Body of pancreas (tissue), 4 donors: ENCODE data around the gene TBCE. TPM values are rescaled to one million over a fixed set of nuclear protein-coding genes. Genes with fewer than 3 reads are reported as not detected.
"Not testable (repeated sequence)": the region's sequence is repeated elsewhere in the genome, so short reads cannot be mapped to it uniquely, and the experiment has no call there.

ENCODE experiments used
- ATAC-seq: fragments of 150-250 bp; one replicate; pipeline ENCODE4 v1.9.1; 2016
- DNase-seq, 4 donors: peaks; one replicate each; pipeline ENCODE4 v3.0.0-alpha.2; 2019
- H3K27ac ChIP-seq, 4 donors: fragments of 200-600 bp; sonication (generic); 1 replicate in 3 of 4; 2 replicates in 1 of 4; pipeline versions ENCODE4 v1.5.1 to v1.6.1; 2016 to 2019; ENCODE audit warnings: mild to moderate bottlenecking in 1 of 4, mixed read lengths in 1 of 4, moderate library complexity in 1 of 4
- H3K27me3 ChIP-seq, 2 donors: fragments of 200-600 bp; sonication (generic); one replicate each; pipeline ENCODE4 v1.6.0; 2016; ENCODE audit warnings: mild to moderate bottlenecking in 1 of 2
- H3K36me3 ChIP-seq, 2 donors: fragments of 200-600 bp; sonication (generic); replicated peaks in 1 of 2; 2 replicates each; pipeline ENCODE4 v1.5.1; 2016; ENCODE audit warnings: low read depth in 2 of 2; ENCODE audit not compliant: insufficient read depth in 1 of 2
- H3K4me1 ChIP-seq: fragments of 200-600 bp; sonication (generic); one replicate; pipeline ENCODE4 v1.6.0; 2016
- H3K4me3 ChIP-seq, 2 donors: fragments of 200-600 bp; sonication (generic); 1 replicate in 1 of 2; 2 replicates in 1 of 2; pipeline ENCODE4 v1.5.1; 2016 to 2019
- H3K9me3 ChIP-seq, 3 donors: fragments of 200-600 bp; sonication (generic); 1 replicate in 2 of 3; 2 replicates in 1 of 3; pipeline ENCODE4 v1.5.1; 2016
- POLR2A ChIP-seq, 3 donors: fragments of 450-650 bp; IDR thresholded peaks; one replicate each; pipeline ENCODE4 v1.6.1; 2016; ENCODE audit warnings: antibody characterized with exemption in 3 of 3, mild to moderate bottlenecking in 2 of 3
- WGBS, 2 donors: methylation state at CpG; one replicate each; pipeline ENCODE4 v1.1.5; 2017; 5-methylcytosine and 5-hydroxymethylcytosine counted together
- intact Hi-C: fragments of 100-400 bp; cut with DNase I; formaldehyde crosslinking; loops from one replicate; pipeline ENCODE4 v1.15.1; 2023
- total RNA-seq, 2 donors: library from RNA; depleted of rRNA; stranded (reverse); fragments of >200 nt; gene quantifications; one replicate each; pipeline ENCODE4 v1.1.0, GENCODE V29; 2016
- TF ChIP-seq, protein P1 (sequence below), 7 experiments: fragments of 450-650 bp in 4 of 7; fragments of 200-600 bp in 3 of 7; sonication (generic) in 3 of 7; IDR thresholded peaks; one replicate each; pipeline ENCODE4 v1.5.1; 2016 to 2019; ENCODE audit warnings: antibody characterized with exemption in 7 of 7

TBCE gene
- total RNA-seq, 2 donors from 2014 or later, result 15.0 to 22.1 TPM

DNA sequence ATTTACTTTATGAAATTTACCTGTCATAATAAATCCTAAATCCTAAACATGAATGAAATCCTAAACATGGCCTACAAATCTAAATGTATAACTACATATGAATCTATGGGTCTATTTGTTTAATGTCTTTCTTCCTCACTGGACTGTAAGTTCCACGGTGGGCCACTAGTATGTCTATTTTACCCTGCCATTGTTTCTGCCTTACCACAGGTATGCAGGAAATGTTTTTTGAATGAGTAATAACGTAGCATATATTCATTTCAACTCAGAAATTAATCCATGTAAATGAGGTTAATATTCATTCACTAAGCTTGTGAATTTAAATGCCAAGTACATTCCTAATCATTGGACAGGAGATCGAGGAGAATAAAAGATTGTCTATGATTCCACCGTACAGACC lies 101.7 kb downstream of the TBCE start:
- DNase-seq (no peak), ATAC-seq (no peak)
- whole genome bisulfite sequencing, 2 donors, result 86 to 92% methylated on average over 4 of the region's 4 CpGs
- no peaks in the 10 kb centered on the region for H3K4me1 ChIP-seq
- H3K36me3 ChIP-seq, result peaks cover 0 to 19% of the 10 kb centered on the region in 2 donors
- no peaks in the 10 kb centered on the region for H3K9me3 ChIP-seq
- no peak for TF ChIP-seq POLR2A (IDR thresholded peaks at IDR 0.05)
- TF ChIP-seq, protein P1, sequence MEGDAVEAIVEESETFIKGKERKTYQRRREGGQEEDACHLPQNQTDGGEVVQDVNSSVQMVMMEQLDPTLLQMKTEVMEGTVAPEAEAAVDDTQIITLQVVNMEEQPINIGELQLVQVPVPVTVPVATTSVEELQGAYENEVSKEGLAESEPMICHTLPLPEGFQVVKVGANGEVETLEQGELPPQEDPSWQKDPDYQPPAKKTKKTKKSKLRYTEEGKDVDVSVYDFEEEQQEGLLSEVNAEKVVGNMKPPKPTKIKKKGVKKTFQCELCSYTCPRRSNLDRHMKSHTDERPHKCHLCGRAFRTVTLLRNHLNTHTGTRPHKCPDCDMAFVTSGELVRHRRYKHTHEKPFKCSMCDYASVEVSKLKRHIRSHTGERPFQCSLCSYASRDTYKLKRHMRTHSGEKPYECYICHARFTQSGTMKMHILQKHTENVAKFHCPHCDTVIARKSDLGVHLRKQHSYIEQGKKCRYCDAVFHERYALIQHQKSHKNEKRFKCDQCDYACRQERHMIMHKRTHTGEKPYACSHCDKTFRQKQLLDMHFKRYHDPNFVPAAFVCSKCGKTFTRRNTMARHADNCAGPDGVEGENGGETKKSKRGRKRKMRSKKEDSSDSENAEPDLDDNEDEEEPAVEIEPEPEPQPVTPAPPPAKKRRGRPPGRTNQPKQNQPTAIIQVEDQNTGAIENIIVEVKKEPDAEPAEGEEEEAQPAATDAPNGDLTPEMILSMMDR (IDR thresholded peaks at IDR 0.05), result no peak
- intact Hi-C loops, result no loop called here
- H3K4me3 ChIP-seq, result no peak overlapping the region
- H3K27ac ChIP-seq, result no peak overlapping the region
- no peaks in the 10 kb centered on the region for H3K27me3 ChIP-seq

DNA sequence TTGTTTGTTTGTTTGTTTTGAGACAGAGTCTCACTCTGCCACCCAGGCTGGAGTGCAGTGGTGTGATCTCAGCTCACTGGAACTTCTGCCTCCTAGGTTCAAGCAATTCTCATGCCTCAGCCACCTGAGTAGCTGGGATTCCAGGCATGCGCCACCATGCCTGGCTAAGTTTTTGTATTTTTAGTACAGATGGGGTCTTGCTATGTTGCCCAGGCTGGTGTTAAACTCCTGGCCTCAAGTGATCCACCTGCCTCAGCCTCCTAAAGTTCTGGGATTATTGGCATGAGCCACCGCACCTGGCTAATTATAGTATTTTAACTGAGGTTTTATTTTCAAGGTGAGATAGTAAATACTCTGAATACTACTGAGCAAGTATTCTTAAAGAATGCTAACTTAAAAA lies 102.7 kb downstream of the TBCE start:
- H3K4me1 ChIP-seq, H3K9me3 ChIP-seq, H3K4me3 ChIP-seq, ATAC-seq, H3K27ac ChIP-seq, intact Hi-C loops, DNase-seq, H3K27me3 ChIP-seq: not testable (repeated sequence)
- H3K36me3 ChIP-seq, result peaks cover 0 to 18% of the 10 kb centered on the region in 2 donors
- 90% methylated on average over 2 of the region's 2 CpGs for WGBS, 2 donors

DNA sequence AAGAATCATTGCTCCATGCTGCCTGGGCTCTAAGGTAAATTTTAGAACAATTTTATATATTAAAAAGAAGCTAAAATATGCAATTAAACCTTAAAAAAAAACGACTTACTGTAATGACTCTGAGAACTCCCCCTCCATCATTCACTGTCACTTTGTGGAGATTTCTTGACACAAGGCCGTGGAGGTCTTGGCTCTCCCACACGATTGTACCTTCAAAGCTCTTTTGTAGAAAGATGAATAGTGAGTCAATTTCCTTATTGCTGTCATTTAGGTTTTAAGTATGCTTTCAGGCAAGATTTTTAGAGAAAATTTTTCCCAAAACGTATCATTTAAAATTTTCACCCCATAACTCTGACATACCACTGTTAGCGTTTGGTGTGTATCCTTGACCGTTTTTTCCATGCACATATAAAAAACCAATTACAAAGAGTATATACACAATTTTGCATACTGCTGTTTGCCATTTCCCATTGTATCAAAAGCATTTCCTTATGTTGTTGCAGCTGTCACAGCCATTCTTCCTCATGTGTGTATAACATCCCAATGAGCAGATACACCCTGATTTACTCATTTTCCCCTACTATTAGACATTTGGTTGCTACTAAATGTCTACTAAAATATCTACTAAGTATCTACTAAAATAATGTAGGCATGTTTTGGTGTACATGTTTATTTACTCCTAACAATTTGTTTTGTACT lies 103.7 kb downstream of the TBCE start:
- ATAC-seq (no peak), DNase-seq (no peak)
- Histone ChIP-seq H3K4me3 (no peak overlapping the region), H3K4me1 (no peaks in the 10 kb centered on the region), H3K36me3 (peaks cover 0 to 14% of the 10 kb centered on the region in 2 donors), H3K9me3 (no peaks in the 10 kb centered on the region), H3K27me3 (no peaks in the 10 kb centered on the region), H3K27ac (no peak overlapping the region)
- intact Hi-C loops, result no loop called here
- TF ChIP-seq, protein P1 (IDR thresholded peaks at IDR 0.05), result no peak
- no peak for TF ChIP-seq POLR2A (IDR thresholded peaks at IDR 0.05)
- 73 to 80% methylated on average over 6 of the region's 6 CpGs for WGBS, 2 donors

DNA sequence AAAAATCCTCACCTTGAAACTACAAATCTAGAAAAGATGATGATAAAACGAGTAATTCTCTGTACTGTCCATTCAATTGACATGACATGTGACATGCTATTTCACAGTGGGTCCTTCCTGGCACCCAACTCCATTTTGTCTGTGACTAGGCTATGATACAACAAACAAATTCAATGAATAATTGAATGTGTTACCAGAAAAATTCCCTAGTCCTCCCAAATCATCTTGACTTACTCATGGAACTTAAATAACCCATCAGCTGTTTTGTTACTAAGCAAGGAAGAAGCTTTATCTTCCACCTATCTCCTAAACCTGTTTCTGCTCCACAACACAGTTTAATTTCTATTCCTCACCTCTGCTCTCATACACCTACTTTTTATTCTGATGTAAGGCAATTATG lies 106.6 kb downstream of the TBCE start:
- ATAC-seq, result no peak
- WGBS, 2 donors, result 53 to 56% methylated on average over 1 of the region's 1 CpG
- Histone ChIP-seq H3K27me3 (no peaks in the 10 kb centered on the region), H3K27ac (no peak overlapping the region), H3K9me3 (no peaks in the 10 kb centered on the region), H3K36me3 (peaks cover 0 to 17% of the 10 kb centered on the region in 2 donors), H3K4me1 (no peaks in the 10 kb centered on the region), H3K4me3 (no peak overlapping the region)
- intact Hi-C loops, result no loop called here
- TF ChIP-seq POLR2A (IDR thresholded peaks at IDR 0.05), result no peak
- TF ChIP-seq, protein P1 (IDR thresholded peaks at IDR 0.05), result no peak
- no peak for DNase-seq

DNA sequence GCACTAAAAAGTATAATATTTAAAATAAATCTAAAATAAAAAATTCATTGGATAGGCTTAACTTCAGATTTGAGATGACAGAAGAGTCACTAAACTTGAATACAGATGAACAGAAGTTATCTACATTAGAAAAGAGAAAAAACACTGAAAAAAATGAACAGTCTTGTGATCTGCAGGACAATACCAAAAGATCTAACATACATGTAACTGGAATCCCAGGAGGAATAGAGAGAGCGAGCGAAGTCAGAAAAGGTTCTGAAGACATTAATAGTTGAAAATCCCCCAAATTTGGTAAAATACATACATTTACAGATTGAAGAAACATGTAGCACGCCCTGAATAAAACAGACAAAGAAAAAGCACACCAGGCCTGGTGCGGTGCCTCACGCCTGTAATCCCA lies 115.9 kb downstream of the TBCE start:
- H3K4me3 ChIP-seq, result no peak overlapping the region
- H3K9me3 ChIP-seq, result no peaks in the 10 kb centered on the region
- TF ChIP-seq, protein P1 (IDR thresholded peaks at IDR 0.05), result no peak
- no peak for TF ChIP-seq POLR2A (IDR thresholded peaks at IDR 0.05)
- DNase-seq (no peak), ATAC-seq (no peak)
- intact Hi-C loops, result no loop called here
- H3K27ac ChIP-seq, result no peak overlapping the region
- WGBS, 2 donors, result 99% methylated on average over 5 of the region's 5 CpGs
- no peaks in the 10 kb centered on the region for H3K27me3 ChIP-seq
- peaks cover 13% of the 10 kb centered on the region for H3K4me1 ChIP-seq
- H3K36me3 ChIP-seq, result peaks cover 0 to 27% of the 10 kb centered on the region in 2 donors
